Endothelial cell (in vitro differentiated cells): ENCODE measurements around the gene ELN. TPM values are rescaled to one million over a fixed set of nuclear protein-coding genes. Genes with fewer than 3 reads are reported as not detected.

ENCODE experiments used
- DNase-seq: peaks from one replicate; pipeline ENCODE4 v3.0.0; 2021; ENCODE audit warnings: low spot score
- H3K27ac Mint-ChIP-seq: one replicate; pipeline ENCODE4 v1.8.0; 2021; ENCODE audit warnings: mixed read lengths, inconsistent platforms; ENCODE audit not compliant: unreplicated experiment
- H3K27me3 Mint-ChIP-seq: one replicate; pipeline ENCODE4 v1.8.0; 2021; ENCODE audit warnings: mild to moderate bottlenecking, moderate library complexity, mixed read lengths, inconsistent platforms; ENCODE audit not compliant: unreplicated experiment
- H3K36me3 Mint-ChIP-seq: one replicate; pipeline ENCODE4 v1.8.0; 2021; ENCODE audit warnings: mild to moderate bottlenecking, low read depth, mixed read lengths, inconsistent platforms; ENCODE audit not compliant: unreplicated experiment
- H3K4me1 Mint-ChIP-seq: one replicate; pipeline ENCODE4 v1.8.0; 2021; ENCODE audit warnings: mild to moderate bottlenecking, mixed read lengths, inconsistent platforms; ENCODE audit not compliant: unreplicated experiment
- H3K4me3 Mint-ChIP-seq: one replicate; pipeline ENCODE4 v1.8.0; 2021; ENCODE audit warnings: mild to moderate bottlenecking, mixed read lengths, inconsistent platforms; ENCODE audit not compliant: unreplicated experiment
- H3K9me3 Mint-ChIP-seq: one replicate; pipeline ENCODE4 v1.8.0; 2021; ENCODE audit warnings: mixed read lengths, inconsistent platforms; ENCODE audit not compliant: unreplicated experiment
- total RNA-seq: library from RNA; stranded (reverse); fragmentation: NEBNext Ultra II Directional; extraction: Animal tissue kit (Norgen Biotek cat#: 25700); gene quantifications from one replicate; pipeline ENCODE4 v1.2.1, GENCODE V29; 2021; ENCODE audit not compliant: unreplicated experiment
- TF ChIP-seq, protein P1 (sequence below): fragments of 200-600 bp; sonication (generic); IDR thresholded peaks from one replicate; pipeline ENCODE4 v1.5.0; 2021; ENCODE audit warnings: antibody characterized with exemption; ENCODE audit not compliant: unreplicated experiment

The ELN gene
- total RNA-seq, 1 donor from 2014 or later: 44.8 TPM

- TF ChIP-seq, protein P1, sequence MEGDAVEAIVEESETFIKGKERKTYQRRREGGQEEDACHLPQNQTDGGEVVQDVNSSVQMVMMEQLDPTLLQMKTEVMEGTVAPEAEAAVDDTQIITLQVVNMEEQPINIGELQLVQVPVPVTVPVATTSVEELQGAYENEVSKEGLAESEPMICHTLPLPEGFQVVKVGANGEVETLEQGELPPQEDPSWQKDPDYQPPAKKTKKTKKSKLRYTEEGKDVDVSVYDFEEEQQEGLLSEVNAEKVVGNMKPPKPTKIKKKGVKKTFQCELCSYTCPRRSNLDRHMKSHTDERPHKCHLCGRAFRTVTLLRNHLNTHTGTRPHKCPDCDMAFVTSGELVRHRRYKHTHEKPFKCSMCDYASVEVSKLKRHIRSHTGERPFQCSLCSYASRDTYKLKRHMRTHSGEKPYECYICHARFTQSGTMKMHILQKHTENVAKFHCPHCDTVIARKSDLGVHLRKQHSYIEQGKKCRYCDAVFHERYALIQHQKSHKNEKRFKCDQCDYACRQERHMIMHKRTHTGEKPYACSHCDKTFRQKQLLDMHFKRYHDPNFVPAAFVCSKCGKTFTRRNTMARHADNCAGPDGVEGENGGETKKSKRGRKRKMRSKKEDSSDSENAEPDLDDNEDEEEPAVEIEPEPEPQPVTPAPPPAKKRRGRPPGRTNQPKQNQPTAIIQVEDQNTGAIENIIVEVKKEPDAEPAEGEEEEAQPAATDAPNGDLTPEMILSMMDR: peak; percentile 87
- H3K27ac Mint-ChIP-seq: no peak overlapping the region
- no peaks in the 10 kb centered on the region for H3K9me3 Mint-ChIP-seq
- no peak overlapping the region for H3K4me3 Mint-ChIP-seq
- H3K36me3 Mint-ChIP-seq: peaks cover 5% of the 10 kb centered on the region
- peaks cover 18% of the 10 kb centered on the region for H3K4me1 Mint-ChIP-seq
- peaks cover 11% of the 10 kb centered on the region for H3K27me3 Mint-ChIP-seq
- DNase-seq: peak; percentile 86
Observed at GRCh38 chr7:74026903-74027682, 880 bp upstream of the ELN start.

DNA sequence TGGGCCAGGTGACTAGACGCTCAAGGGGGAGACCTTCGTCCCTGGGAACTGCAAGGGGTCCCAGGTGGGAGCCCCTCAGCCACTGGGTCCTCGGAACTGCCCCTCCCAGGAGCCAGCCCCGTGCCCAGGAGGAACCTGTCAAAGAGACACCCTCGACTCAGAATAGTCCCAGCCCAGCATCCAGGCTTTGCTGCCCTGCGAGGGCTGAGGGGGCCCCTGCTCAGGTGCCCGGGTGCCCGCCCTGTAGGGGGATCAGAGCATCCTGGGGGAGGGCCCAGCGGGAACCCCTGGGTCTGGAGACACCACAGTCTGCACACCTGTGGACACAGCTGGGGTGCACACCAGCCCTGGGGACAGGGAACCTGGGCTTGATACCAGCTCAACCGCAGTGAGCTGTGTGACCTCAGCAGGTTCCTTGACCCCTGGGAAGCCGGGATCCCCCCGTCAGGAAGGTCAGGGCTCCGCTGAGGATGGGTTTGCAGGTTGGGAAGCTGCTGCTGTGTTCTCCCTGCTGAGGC lies 407 bp downstream of the ELN start:
- Mint-ChIP-seq H3K9me3 (no peaks in the 10 kb centered on the region), H3K36me3 (peaks cover 8% of the 10 kb centered on the region), H3K4me1 (peaks cover 18% of the 10 kb centered on the region), H3K27ac (no peak overlapping the region), H3K27me3 (peaks cover 8% of the 10 kb centered on the region), H3K4me3 (no peak overlapping the region)
- no peak for DNase-seq
- TF ChIP-seq, protein P1: no peak

DNA sequence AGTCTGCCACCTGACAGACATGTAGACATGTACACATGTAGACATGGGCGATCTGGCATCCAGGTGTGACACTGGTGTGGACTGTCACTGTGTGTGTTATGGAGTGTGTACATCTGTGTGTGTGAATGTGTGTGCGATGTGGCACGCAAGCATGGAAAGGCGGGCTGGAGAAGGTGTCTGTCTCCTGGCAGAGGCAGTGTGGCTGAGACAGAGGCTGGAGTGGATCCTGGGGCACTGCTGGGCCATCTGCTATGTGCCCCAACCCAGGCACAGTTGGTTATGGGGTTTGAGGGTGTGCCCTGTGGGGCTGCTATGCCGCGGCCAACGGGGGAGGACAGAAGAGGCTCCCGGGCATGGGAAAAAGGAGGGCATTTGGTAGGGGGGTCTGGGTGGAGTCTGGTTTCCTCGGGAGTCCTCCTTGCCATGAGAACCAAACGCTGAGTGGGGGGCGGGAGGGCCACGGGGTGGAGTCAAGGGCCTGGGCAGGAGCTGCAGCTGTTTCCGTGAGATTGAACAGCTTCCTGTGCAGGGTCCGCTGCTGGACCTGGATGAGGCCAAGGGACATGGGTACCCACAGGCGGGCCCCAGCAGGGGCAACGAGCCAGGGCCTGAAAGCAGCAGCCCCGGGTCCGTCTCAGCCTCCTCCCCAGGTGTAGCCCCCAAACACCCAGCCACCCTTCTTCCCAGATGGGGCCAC lies 1.3 kb downstream of the ELN start:
- H3K4me1 Mint-ChIP-seq: peaks cover 18% of the 10 kb centered on the region
- DNase-seq: no peak
- no peak overlapping the region for H3K27ac Mint-ChIP-seq
- no peaks in the 10 kb centered on the region for H3K9me3 Mint-ChIP-seq
- H3K27me3 Mint-ChIP-seq: peaks cover 6% of the 10 kb centered on the region
- peaks cover 8% of the 10 kb centered on the region for H3K36me3 Mint-ChIP-seq
- TF ChIP-seq, protein P1: no peak
- peak overlapping the region; percentile 14 for H3K4me3 Mint-ChIP-seq

GRCh38 chr7:74029991-74030415 lies 2.0 kb downstream of the ELN start:
- Mint-ChIP-seq H3K4me1 (peaks cover 18% of the 10 kb centered on the region), H3K27ac (peak overlapping the region; percentile 19), H3K9me3 (no peaks in the 10 kb centered on the region), H3K4me3 (no peak overlapping the region), H3K36me3 (peaks cover 8% of the 10 kb centered on the region), H3K27me3 (peaks cover 6% of the 10 kb centered on the region)
- TF ChIP-seq, protein P1: no peak
- no peak for DNase-seq
